H9 (cell line): ENCODE results near the gene PRPH. TPM values are rescaled to one million over a fixed set of nuclear protein-coding genes. Genes with fewer than 3 reads are reported as not detected.

Experiments used
- DNase-seq: peaks from one replicate; pipeline ENCODE4 v3.0.0-alpha.2; 2017
- H2AFZ ChIP-seq: one replicate; pipeline ENCODE4 v1.6.1; 2013; ENCODE audit warnings: mild to moderate bottlenecking, low read length, control low read depth, moderate library complexity
- H2AK5ac ChIP-seq: 2 replicates; pipeline ENCODE4 v1.6.1; 2013; ENCODE audit warnings: low read length, control low read depth, mixed read lengths; ENCODE audit not compliant: insufficient read length
- H2BK120ac ChIP-seq: one replicate; pipeline ENCODE4 v1.6.1; 2013; ENCODE audit warnings: low read depth, mild to moderate bottlenecking, low read length, control low read depth, inconsistent platforms; ENCODE audit not compliant: poor library complexity, severe bottlenecking
- H2BK12ac ChIP-seq: 2 replicates; pipeline ENCODE4 v1.6.1; 2013; ENCODE audit warnings: low read length, control low read depth, mixed read lengths, low read depth; ENCODE audit not compliant: insufficient read length
- H2BK15ac ChIP-seq: 2 replicates; pipeline ENCODE4 v1.6.1; 2013; ENCODE audit warnings: low read depth, low read length, control low read depth
- H2BK20ac ChIP-seq: one replicate; pipeline ENCODE4 v1.6.1; 2013; ENCODE audit warnings: low read depth, mild to moderate bottlenecking, low read length, control low read depth, inconsistent platforms; ENCODE audit not compliant: poor library complexity, severe bottlenecking
- H2BK5ac ChIP-seq: 2 replicates; pipeline ENCODE4 v1.6.1; 2013; ENCODE audit warnings: low read length, control low read depth, mixed read lengths; ENCODE audit not compliant: insufficient read length
- H3K14ac ChIP-seq: 2 replicates; pipeline ENCODE4 v1.6.1; 2013; ENCODE audit warnings: low read length, control low read depth; ENCODE audit not compliant: insufficient read depth
- H3K18ac ChIP-seq: 2 replicates; pipeline ENCODE4 v1.6.1; 2013; ENCODE audit warnings: low read depth, mild to moderate bottlenecking, mixed read lengths, low read length, control low read depth; ENCODE audit not compliant: insufficient read length
- H3K23ac ChIP-seq: 2 replicates; pipeline ENCODE4 v1.6.1; 2013; ENCODE audit warnings: low read length, control low read depth, mixed read lengths, low read depth; ENCODE audit not compliant: insufficient read length
- H3K23me2 ChIP-seq: 2 replicates; pipeline ENCODE4 v1.6.1; 2013; ENCODE audit warnings: low read depth, mild to moderate bottlenecking, mixed read lengths, low read length, control low read depth; ENCODE audit not compliant: insufficient read length, poor library complexity, severe bottlenecking
- H3K27ac ChIP-seq: 2 replicates; pipeline ENCODE4 v1.5.1; 2013; ENCODE audit warnings: low read length, control low read depth, mixed read lengths, low read depth; ENCODE audit not compliant: insufficient read length
- H3K27me3 ChIP-seq: 2 replicates; pipeline ENCODE4 v1.6.1; 2013; ENCODE audit warnings: low read length, control low read depth, inconsistent platforms; ENCODE audit not compliant: insufficient read depth
- H3K4ac ChIP-seq: 2 replicates; pipeline ENCODE4 v1.6.1; 2013; ENCODE audit warnings: low read depth, mild to moderate bottlenecking, control low read depth, inconsistent platforms, low read length, moderate library complexity
- H3K4me1 ChIP-seq: 2 replicates; pipeline ENCODE4 v1.6.1; 2013; ENCODE audit warnings: low read length, control low read depth, inconsistent platforms; ENCODE audit not compliant: insufficient read depth
- H3K4me2 ChIP-seq: 2 replicates; pipeline ENCODE4 v1.6.1; 2013; ENCODE audit warnings: low read length, control low read depth, mixed read lengths; ENCODE audit not compliant: insufficient read length, insufficient read depth
- H3K56ac ChIP-seq: 2 replicates; pipeline ENCODE4 v1.6.1; 2013; ENCODE audit warnings: low read depth, mild to moderate bottlenecking, mixed read lengths, low read length, control low read depth; ENCODE audit not compliant: insufficient read length
- H3K79me1 ChIP-seq: 2 replicates; pipeline ENCODE4 v1.6.1; 2013; ENCODE audit warnings: low read depth, mild to moderate bottlenecking, moderate library complexity, low read length, control low read depth, inconsistent platforms; ENCODE audit not compliant: insufficient read depth, poor library complexity, severe bottlenecking
- H3K79me2 ChIP-seq: 2 replicates; pipeline ENCODE4 v1.6.1; 2013; ENCODE audit warnings: low read length, control low read depth, inconsistent platforms; ENCODE audit not compliant: insufficient read depth
- H3K9ac ChIP-seq: 2 replicates; pipeline ENCODE4 v1.6.1; 2013; ENCODE audit warnings: low read length, control low read depth, mixed read lengths; ENCODE audit not compliant: insufficient read length; ENCODE audit errors: extremely low read depth
- H3K9me3 ChIP-seq: one replicate; pipeline ENCODE4 v1.6.1; 2013; ENCODE audit warnings: low read depth, low read length, inconsistent platforms; ENCODE audit not compliant: control insufficient read depth
- H3T11ph ChIP-seq: one replicate; pipeline ENCODE4 v1.6.1; 2013; ENCODE audit warnings: mild to moderate bottlenecking, low read length, control low read depth, inconsistent platforms
- H4K20me1 ChIP-seq: one replicate; pipeline ENCODE4 v1.6.1; 2013; ENCODE audit not compliant: control insufficient read depth, insufficient read length, insufficient read depth
- H4K5ac ChIP-seq: 2 replicates; pipeline ENCODE4 v1.6.1; 2013; ENCODE audit warnings: low read depth, mild to moderate bottlenecking, mixed read lengths, low read length, control low read depth; ENCODE audit not compliant: insufficient read length
- H4K8ac ChIP-seq: replicated peaks from 2 replicates; pipeline ENCODE4 v1.6.1; 2013; ENCODE audit warnings: low read length, control low read depth, mixed read lengths, low read depth; ENCODE audit not compliant: insufficient read length
- H4K91ac ChIP-seq: 2 replicates; pipeline ENCODE4 v1.6.1; 2013; ENCODE audit warnings: low read depth, mild to moderate bottlenecking, moderate library complexity, mixed read lengths, low read length, control low read depth; ENCODE audit not compliant: insufficient read length
- H3K27ac Mint-ChIP-seq, 3 experiments: 2 replicates in 2 of 3; 3 replicates in 1 of 3; pipeline ENCODE4 v1.8.0; 2020 to 2021; ENCODE audit warnings: mixed read lengths in 3 of 3, mild to moderate bottlenecking in 1 of 3, moderate library complexity in 1 of 3
- H3K27me3 Mint-ChIP-seq: 2 replicates; pipeline ENCODE4 v1.8.0; 2021; ENCODE audit warnings: low read depth, mild to moderate bottlenecking, moderate library complexity, mixed read lengths
- H3K36me3 Mint-ChIP-seq, 3 experiments: 2 replicates in 2 of 3; 3 replicates in 1 of 3; pipeline ENCODE4 v1.8.0; 2020 to 2021; ENCODE audit warnings: low read depth in 3 of 3, mixed read lengths in 3 of 3; ENCODE audit not compliant: insufficient read depth in 1 of 3
- H3K4me1 Mint-ChIP-seq, 2 experiments: 2 replicates each; pipeline ENCODE4 v1.8.0; 2020; ENCODE audit warnings: mixed read lengths in 2 of 2
- H3K4me3 Mint-ChIP-seq, 2 experiments: 2 replicates in 1 of 2; 3 replicates in 1 of 2; pipeline ENCODE4 v1.8.0; 2020 to 2021; ENCODE audit warnings: mild to moderate bottlenecking in 2 of 2, mixed read lengths in 2 of 2, moderate library complexity in 1 of 2
- H3K9me3 Mint-ChIP-seq, 2 experiments: 2 replicates in 1 of 2; 3 replicates in 1 of 2; pipeline ENCODE4 v1.8.0; 2020; ENCODE audit warnings: mild to moderate bottlenecking in 2 of 2, mixed read lengths in 2 of 2, moderate library complexity in 1 of 2
- CTCF ChIP-seq: fragments of 200-600 bp; sonication (generic); conservative IDR thresholded peaks from 3 replicates; pipeline ENCODE4 v1.8.0; 2021; ENCODE audit warnings: antibody characterized with exemption, mild to moderate bottlenecking
- WGBS: extraction: QIAGEN DNeasy Blood & Tissue Kit; methylation state at CpG from one replicate; pipeline ENCODE4 v1.1.7; 2013; ENCODE audit warnings: missing lambda C conversion rate, low lambda C conversion rate, mixed read lengths; ENCODE audit not compliant: insufficient read length; ENCODE audit errors: extremely low coverage; 5-methylcytosine and 5-hydroxymethylcytosine counted together
- total RNA-seq: library from RNA; stranded (reverse); gene quantifications from 2 replicates; pipeline ENCODE4 v1.2.1, GENCODE V29; 2021

The PRPH gene
- total RNA-seq, 1 experiment from 2014 or later, result 1.1 TPM

GRCh38 chr12:49251357-49251756, 43.6 kb upstream of the PRPH start:
- no peak for DNase-seq

More at GRCh38 chr12:49251357-49251756, 43.6 kb upstream of the PRPH start:
- Histone ChIP-seq H3K9ac (no peak overlapping the region), H3K18ac (no peak overlapping the region), H3K56ac (no peak overlapping the region), H3T11ph (no peak overlapping the region), H2BK12ac (no peak overlapping the region), H3K4me1 (no peaks in the 10 kb centered on the region), H4K5ac (no peak overlapping the region), H3K4ac (no peak overlapping the region), H4K20me1 (no peaks in the 10 kb centered on the region), H3K27ac (no peak overlapping the region), H4K91ac (no peak overlapping the region), H3K79me2 (no peaks in the 10 kb centered on the region), H3K14ac (no peak overlapping the region), H2BK5ac (no peak overlapping the region), H3K9me3 (no peaks in the 10 kb centered on the region), H2BK15ac (no peak overlapping the region), H2AFZ (no peak overlapping the region), H3K79me1 (no peaks in the 10 kb centered on the region), H3K27me3 (no peaks in the 10 kb centered on the region), H4K8ac (no peak overlapping the region), H2AK5ac (no peak overlapping the region), H2BK120ac (no peak overlapping the region), H2BK20ac (no peak overlapping the region), H3K23me2 (no peaks in the 10 kb centered on the region), H3K4me2 (no peak overlapping the region), H3K23ac (no peak overlapping the region)
- Mint-ChIP-seq H3K27me3 (no peaks in the 10 kb centered on the region), H3K36me3 (no peaks in the 10 kb centered on the region), H3K4me3 (no peak overlapping the region), H3K4me1 (no peaks in the 10 kb centered on the region), H3K9me3 (no peaks in the 10 kb centered on the region; a peak in 1 of 5 replicates), H3K27ac (no peak overlapping the region)
- no CpG with 5 or more reads among the region's 5 CpGs for WGBS
- TF ChIP-seq CTCF, result no peak
